H1 (cell line): ENCODE results near the gene GPATCH11. TPM values are rescaled to one million over a fixed set of nuclear protein-coding genes. Genes with fewer than 3 reads are reported as not detected.
A peak's percentile ranks its signal among the peaks of the same experiment; 100 is the strongest.

ENCODE experiments used
- CTCF ChIA-PET: fragments of 300-600 bp; sonication (Branson Sonifier 250); formaldehyde crosslinking; loops from one replicate; lab custom pipeline; 2021; ENCODE audit not compliant: partially characterized antibody; lab: Charles Lee
- POLR2A ChIA-PET: fragments of 300-600 bp; sonication (Branson Sonifier 250); formaldehyde crosslinking; loops from one replicate; lab custom pipeline; 2021; ENCODE audit warnings: inconsistent platforms; ENCODE audit not compliant: partially characterized antibody; lab: Charles Lee
- DNase-seq, 2 experiments: peaks; one replicate each; pipeline versions ENCODE4 v3.0.0 to v3.0.0-alpha.2; 2010 to 2022; ENCODE audit warnings: low spot score in 2 of 2, low read depth in 1 of 2, mixed read lengths in 1 of 2
- FAIRE-seq: peaks from 2 replicates; lab custom pipeline; 2011; peaks lifted over from hg19 to GRCh38; lab: Jason Lieb, UNC
- H2AFZ ChIP-seq: 2 replicates; pipeline ENCODE4 v1.8.1; 2012; ENCODE audit warnings: low read length, inconsistent platforms
- H2AK5ac ChIP-seq: 2 replicates; pipeline ENCODE4 v1.6.1; 2013; ENCODE audit warnings: low read depth, low read length
- H2BK120ac ChIP-seq: replicated peaks from 2 replicates; pipeline ENCODE3; 2013; ENCODE audit warnings: low read depth, low read length, inconsistent platforms
- H2BK12ac ChIP-seq: 2 replicates; pipeline ENCODE4 v1.6.1; 2013; ENCODE audit warnings: low read depth, low read length
- H2BK15ac ChIP-seq: 2 replicates; pipeline ENCODE4 v1.6.1; 2013; ENCODE audit warnings: low read length
- H2BK20ac ChIP-seq: 2 replicates; pipeline ENCODE4 v1.6.1; 2013; ENCODE audit warnings: low read length
- H2BK5ac ChIP-seq: 2 replicates; pipeline ENCODE4 v1.6.1; 2013; ENCODE audit warnings: low read depth, low read length
- H3K14ac ChIP-seq: 2 replicates; pipeline ENCODE4 v1.6.1; 2013; ENCODE audit warnings: inconsistent platforms; ENCODE audit not compliant: insufficient read length
- H3K18ac ChIP-seq: 2 replicates; pipeline ENCODE4 v1.6.1; 2013; ENCODE audit warnings: low read length; ENCODE audit errors: extremely low read depth
- H3K23ac ChIP-seq: 2 replicates; pipeline ENCODE4 v1.6.1; 2013; ENCODE audit warnings: inconsistent platforms; ENCODE audit not compliant: insufficient read length
- H3K23me2 ChIP-seq: 2 replicates; pipeline ENCODE4 v1.6.1; 2013; ENCODE audit warnings: low read depth, low read length
- H3K27ac ChIP-seq: 2 replicates; pipeline ENCODE4 v1.6.1; 2011; ENCODE audit warnings: low read depth, low read length, inconsistent platforms
- H3K27me3 ChIP-seq, 4 experiments: replicated peaks in 1 of 4; 1 replicate in 1 of 4; 2 replicates in 3 of 4; pipeline versions ENCODE4 v1.6.1 to v1.8.1; 2011 to 2013; ENCODE audit warnings: low read length in 3 of 4, mild to moderate bottlenecking in 3 of 4, inconsistent platforms in 2 of 4, mixed read lengths in 2 of 4, moderate library complexity in 1 of 4; ENCODE audit not compliant: control insufficient read depth in 3 of 4, insufficient read depth in 3 of 4; ENCODE audit errors: extremely low read depth in 1 of 4
- H3K36me3 ChIP-seq, 4 experiments: 2 replicates each; pipeline versions ENCODE4 v1.6.1 to v1.8.1; 2011 to 2013; ENCODE audit warnings: mild to moderate bottlenecking in 4 of 4, low read length in 3 of 4, moderate library complexity in 2 of 4, control low read depth in 1 of 4, inconsistent platforms in 1 of 4; ENCODE audit not compliant: insufficient read depth in 4 of 4, control insufficient read depth in 2 of 4
- H3K4ac ChIP-seq: replicated peaks from 2 replicates; pipeline ENCODE3; 2013; ENCODE audit warnings: low read length, low read depth, mixed read lengths, inconsistent platforms; ENCODE audit not compliant: insufficient read length
- H3K4me1 ChIP-seq, 4 experiments: replicated peaks in 1 of 4; 1 replicate in 1 of 4; 2 replicates in 3 of 4; pipeline versions ENCODE4 v1.6.1 to v1.8.1; 2011 to 2013; ENCODE audit warnings: low read length in 3 of 4, inconsistent platforms in 2 of 4, mixed read lengths in 1 of 4; ENCODE audit not compliant: insufficient read depth in 4 of 4, control insufficient read depth in 3 of 4
- H3K4me2 ChIP-seq, 2 experiments: 2 replicates each; pipeline versions ENCODE4 v1.6.1 to v1.8.1; 2011 to 2013; ENCODE audit warnings: low read depth in 2 of 2, low read length in 2 of 2, control low read depth in 1 of 2, inconsistent platforms in 1 of 2, mild to moderate bottlenecking in 1 of 2; ENCODE audit not compliant: insufficient read depth in 1 of 2
- H3K4me3 ChIP-seq, 4 experiments: fragments of 200-600, 300-600 bp in 1 of 4; sonication (generic), shearing (Covaris generic), sonication (Bioruptor Twin) in 1 of 4; 2 replicates each; pipeline versions ENCODE4 v1.5.1 to v1.8.1; 2011 to 2016; ENCODE audit warnings: low read length in 4 of 4, low read depth in 3 of 4, control low read depth in 2 of 4, inconsistent platforms in 2 of 4, mild to moderate bottlenecking in 2 of 4, mixed read lengths in 1 of 4, moderate library complexity in 1 of 4; ENCODE audit not compliant: insufficient read depth in 2 of 4; ENCODE audit errors: extremely low read depth in 1 of 4
- H3K56ac ChIP-seq: replicated peaks from 2 replicates; pipeline ENCODE3; 2013; ENCODE audit warnings: low read depth, mild to moderate bottlenecking, mixed read lengths, low read length, inconsistent platforms; ENCODE audit not compliant: insufficient read length
- H3K79me1 ChIP-seq: 2 replicates; pipeline ENCODE4 v1.6.1; 2013; ENCODE audit warnings: low read depth, low read length, control low read depth
- H3K79me2 ChIP-seq, 2 experiments: 2 replicates each; pipeline versions ENCODE4 v1.6.1 to v1.8.1; 2012 to 2013; ENCODE audit warnings: low read length in 2 of 2, mild to moderate bottlenecking in 2 of 2, inconsistent platforms in 1 of 2; ENCODE audit not compliant: insufficient read depth in 2 of 2, control insufficient read depth in 1 of 2
- H3K9ac ChIP-seq, 4 experiments: replicated peaks in 1 of 4; 1 replicate in 1 of 4; 2 replicates in 3 of 4; pipeline versions ENCODE4 v1.6.1 to v1.8.1; 2011 to 2013; ENCODE audit warnings: low read depth in 3 of 4, low read length in 3 of 4, control low read depth in 2 of 4, mild to moderate bottlenecking in 2 of 4, moderate library complexity in 2 of 4, inconsistent platforms in 1 of 4; ENCODE audit errors: extremely low read depth in 1 of 4
- H3K9me3 ChIP-seq, 2 experiments: 2 replicates each; pipeline versions ENCODE4 v1.6.1 to v1.8.1; 2012 to 2013; ENCODE audit warnings: mild to moderate bottlenecking in 2 of 2, moderate library complexity in 2 of 2, control low read depth in 1 of 2, inconsistent platforms in 1 of 2, low read depth in 1 of 2, low read length in 1 of 2, mixed read lengths in 1 of 2; ENCODE audit not compliant: insufficient read depth in 2 of 2
- H4K20me1 ChIP-seq, 2 experiments: replicated peaks in 1 of 2; 2 replicates each; pipeline versions ENCODE3 to v1.8.1; 2011 to 2013; ENCODE audit warnings: inconsistent platforms in 2 of 2, low read length in 2 of 2, mild to moderate bottlenecking in 1 of 2; ENCODE audit not compliant: insufficient read depth in 2 of 2, control insufficient read depth in 1 of 2
- H4K5ac ChIP-seq: 2 replicates; pipeline ENCODE4 v1.6.1; 2013; ENCODE audit warnings: low read length, low read depth, mixed read lengths, inconsistent platforms; ENCODE audit not compliant: insufficient read length
- H4K8ac ChIP-seq: 2 replicates; pipeline ENCODE4 v1.8.0; 2013; ENCODE audit warnings: mild to moderate bottlenecking, moderate library complexity, low read length, inconsistent platforms; ENCODE audit not compliant: insufficient read depth; ENCODE audit errors: extremely low read depth
- H4K91ac ChIP-seq: replicated peaks from 2 replicates; pipeline ENCODE3; 2013; ENCODE audit warnings: low read length, mixed read lengths, inconsistent platforms; ENCODE audit not compliant: insufficient read length
- BCL11A ChIP-seq, 2 experiments: IDR thresholded peaks; one replicate each; pipeline ENCODE4 v1.6.1; 2011; ENCODE audit warnings: low read depth in 2 of 2, low read length in 2 of 2, mild to moderate bottlenecking in 2 of 2
- SAP30 ChIP-seq: fragments of 300-600 bp; sonication (generic); IDR thresholded peaks from 2 replicates; pipeline ENCODE4 v1.7.1; 2012; ENCODE audit warnings: low read length, moderate library complexity, mild to moderate bottlenecking, inconsistent platforms; ENCODE audit not compliant: insufficient read depth, insufficient replicate concordance
- WGBS, 2 experiments: shearing (Covaris generic) in 1 of 2; methylation state at CpG; one replicate each; pipeline versions ENCODE4 v1.1.6 to v1.1.7; 2013 to 2015; ENCODE audit warnings: low lambda C conversion rate in 2 of 2, mixed read lengths in 2 of 2, inconsistent platforms in 1 of 2, low coverage in 1 of 2, missing lambda C conversion rate in 1 of 2; ENCODE audit not compliant: insufficient replicate concordance in 2 of 2, insufficient coverage in 1 of 2, insufficient read length in 1 of 2; ENCODE audit errors: extremely low coverage in 1 of 2, missing lambda C conversion rate in 1 of 2; 5-methylcytosine and 5-hydroxymethylcytosine counted together
- polyA plus RNA-seq, 7 experiments: library from polyadenylated mRNA; depleted of rRNA in 3 of 7; stranded (reverse) in 5 of 7; unstranded in 2 of 7; fragments of >200 nt in 5 of 7; fragments of 200-250 nt in 2 of 7; gene quantifications; 1 replicate in 5 of 7; 2 replicates in 1 of 7; 4 replicates in 1 of 7; pipeline versions ENCODE4 v1.2.1 to v1.2.3, GENCODE V29; 2011 to 2013; ENCODE audit warnings: missing spikeins in 2 of 7, mixed read lengths in 2 of 7
- total RNA-seq: library from RNA; stranded (reverse); fragmentation: NEBNext Ultra II Directional; extraction: Animal tissue kit (Norgen Biotek cat#: 25700); gene quantifications from 2 replicates; pipeline ENCODE4 v1.2.1, GENCODE V29; 2021

GPATCH11 gene
- total and polyA plus RNA-seq, 2 of the 8 experiments (the other 6 are each of a cell fraction or from before 2014, with no cell fraction given): 0.60 to 3.4 TPM

DNA sequence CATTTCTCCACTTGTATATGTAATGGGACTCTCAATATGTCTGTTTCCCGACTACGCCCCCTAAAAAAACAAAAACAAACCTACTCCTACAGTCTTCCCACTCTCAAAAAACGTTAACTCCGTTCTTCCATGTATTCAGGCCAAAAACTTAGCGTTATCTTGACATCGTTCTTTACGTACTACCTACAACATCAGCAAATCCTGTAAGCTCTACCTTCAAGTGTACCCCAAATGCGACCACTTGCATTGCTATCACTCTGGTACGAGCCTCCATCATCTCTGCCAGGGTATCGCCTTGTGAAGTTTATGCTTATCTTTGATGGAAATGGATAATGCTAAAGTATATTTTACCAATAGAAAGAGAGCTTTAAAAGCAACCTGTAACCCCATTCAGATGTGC lies 479 bp downstream of the GPATCH11 start:
- H2AFZ ChIP-seq: peak overlapping the region; percentile 99
- no peak overlapping the region; a peak in 1 of 7 replicates for H3K9ac ChIP-seq
- H3K27ac ChIP-seq: no peak overlapping the region
- peaks cover 0 to 3% of the 10 kb centered on the region in 2 experiments for H4K20me1 ChIP-seq
- H3K79me2 ChIP-seq: no peaks in the 10 kb centered on the region
- no peak overlapping the region for H2BK5ac ChIP-seq
- no peak overlapping the region for H4K5ac ChIP-seq
- H3K14ac ChIP-seq: no peak overlapping the region
- TF ChIP-seq BCL11A (IDR thresholded peaks at IDR 0.05; ENCODE audit: low read depth in 2 of 2, low read length in 2 of 2) (no peak), SAP30 (peak; percentile 5)
- TF ChIP-seq, all 59 proteins: peak for 1
- ChIA-PET POLR2A (interaction anchor here (1.0 kb wide), 1 partner anchor 27 kb away, joined by 4 read pairs; no protein-coding TSS in a partner anchor), CTCF (interaction anchor here (1.1 kb wide), 1 partner anchor 84 kb away, joined by 3 read pairs; no protein-coding TSS in a partner anchor)
- H3K23me2 ChIP-seq: peaks cover 8% of the 10 kb centered on the region
- H3K79me1 ChIP-seq: no peaks in the 10 kb centered on the region
- H2AK5ac ChIP-seq: no peak overlapping the region
- FAIRE-seq (no peak), DNase-seq (no peak)
- H3K9me3 ChIP-seq: no peaks in the 10 kb centered on the region
- no peaks in the 10 kb centered on the region for H3K27me3 ChIP-seq
- H3K23ac ChIP-seq: no peak overlapping the region
- H3K4me3 ChIP-seq: peak overlapping the region; percentile 71 to 97 (median 80)
- H2BK15ac ChIP-seq: no peak overlapping the region
- no peak overlapping the region for H4K8ac ChIP-seq
- H2BK12ac ChIP-seq: no peak overlapping the region
- 26% methylated on average over 10 of the region's 10 CpGs; no CpG with 5 or more reads in 1 of the 2 experiments for WGBS, 2 experiments
- H3K18ac ChIP-seq: no peak overlapping the region
- no peak overlapping the region for H2BK120ac ChIP-seq
- no peak overlapping the region for H2BK20ac ChIP-seq
- H3K36me3 ChIP-seq: no peaks in the 10 kb centered on the region; a peak in 1 of 8 replicates
- H3K56ac ChIP-seq: no peak overlapping the region
- H3K4me2 ChIP-seq: peak overlapping the region; percentile 76 to 93
- H4K91ac ChIP-seq: no peak overlapping the region
- no peak overlapping the region for H3K4ac ChIP-seq
- H3K4me1 ChIP-seq: peaks cover 0 to 4% (median 2%) of the 10 kb centered on the region in 4 experiments; a peak in 2 of 7 replicates
